Stimulated activated CD8-positive, alpha-beta memory T cell treated with anti-CD3 and anti-CD28 coated beads, Interleukin-4, amount 100 ng/mL, for 4 hours (primary cell): ENCODE results near the gene ELMO3.

Experiments
- DNase-seq, 2 donors: peaks; one replicate each; pipeline ENCODE4 v3.0.0-alpha.2; 2020; ENCODE audit warnings: low read depth in 2 of 2, low spot score in 1 of 2

Gene ELMO3

DNA sequence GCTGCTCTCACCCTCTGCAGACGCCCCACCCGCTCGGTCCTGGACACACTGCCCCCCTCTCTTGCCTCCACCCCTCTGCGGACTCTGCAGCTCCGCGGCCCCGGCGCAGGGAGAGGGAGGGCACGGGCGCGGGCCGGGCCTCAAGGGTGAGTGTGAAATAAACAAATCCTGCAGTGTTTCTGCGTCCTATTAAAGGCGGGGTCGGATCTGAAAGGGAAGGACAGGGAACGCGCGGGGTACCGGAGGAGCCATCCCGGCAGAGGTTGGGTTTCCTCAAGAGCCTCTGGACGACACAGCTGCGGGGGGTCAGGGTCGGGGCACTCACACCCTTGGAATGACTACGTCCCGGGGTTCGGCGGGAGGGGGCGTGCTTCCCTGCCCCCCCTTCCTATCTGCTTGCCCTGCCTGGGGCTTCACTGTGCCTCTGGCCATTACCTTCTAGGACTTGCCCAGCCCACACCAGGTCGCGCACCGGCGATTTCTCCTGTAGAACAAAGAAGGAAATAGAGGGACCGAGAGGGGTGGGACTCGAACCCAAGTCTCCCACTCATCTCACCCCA lies 34.9 kb upstream of the ELMO3 start:
- DNase-seq = no peak

DNA sequence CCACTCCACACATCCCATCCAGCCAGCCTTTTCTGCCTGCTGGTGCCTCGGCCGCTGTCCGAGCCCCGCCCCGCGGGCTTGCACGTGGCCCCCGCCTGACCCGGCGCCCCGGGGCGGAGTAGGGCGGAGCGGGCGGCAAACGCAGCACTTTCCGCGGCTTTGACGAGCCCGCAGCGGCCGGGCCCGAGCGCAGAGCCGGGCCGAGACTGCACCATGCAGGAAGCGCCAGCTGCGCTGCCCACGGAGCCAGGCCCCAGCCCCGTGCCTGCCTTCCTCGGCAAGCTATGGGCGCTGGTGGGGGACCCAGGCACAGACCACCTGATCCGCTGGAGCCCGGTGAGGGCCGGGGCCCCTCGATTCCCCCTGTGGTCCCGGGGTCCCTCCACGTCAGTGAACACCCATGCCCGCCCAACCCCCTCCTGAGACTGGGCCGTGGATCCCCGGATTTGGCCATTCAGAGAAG lies 34.3 kb upstream of the ELMO3 start, which contains the start of gene HSF4:
HSF4 (plus strand) TSS at position 147 of the 463 bp plus-strand sequence; CDS start at position 214, 67 bp downstream.
- DNase-seq = no peak

DNA sequence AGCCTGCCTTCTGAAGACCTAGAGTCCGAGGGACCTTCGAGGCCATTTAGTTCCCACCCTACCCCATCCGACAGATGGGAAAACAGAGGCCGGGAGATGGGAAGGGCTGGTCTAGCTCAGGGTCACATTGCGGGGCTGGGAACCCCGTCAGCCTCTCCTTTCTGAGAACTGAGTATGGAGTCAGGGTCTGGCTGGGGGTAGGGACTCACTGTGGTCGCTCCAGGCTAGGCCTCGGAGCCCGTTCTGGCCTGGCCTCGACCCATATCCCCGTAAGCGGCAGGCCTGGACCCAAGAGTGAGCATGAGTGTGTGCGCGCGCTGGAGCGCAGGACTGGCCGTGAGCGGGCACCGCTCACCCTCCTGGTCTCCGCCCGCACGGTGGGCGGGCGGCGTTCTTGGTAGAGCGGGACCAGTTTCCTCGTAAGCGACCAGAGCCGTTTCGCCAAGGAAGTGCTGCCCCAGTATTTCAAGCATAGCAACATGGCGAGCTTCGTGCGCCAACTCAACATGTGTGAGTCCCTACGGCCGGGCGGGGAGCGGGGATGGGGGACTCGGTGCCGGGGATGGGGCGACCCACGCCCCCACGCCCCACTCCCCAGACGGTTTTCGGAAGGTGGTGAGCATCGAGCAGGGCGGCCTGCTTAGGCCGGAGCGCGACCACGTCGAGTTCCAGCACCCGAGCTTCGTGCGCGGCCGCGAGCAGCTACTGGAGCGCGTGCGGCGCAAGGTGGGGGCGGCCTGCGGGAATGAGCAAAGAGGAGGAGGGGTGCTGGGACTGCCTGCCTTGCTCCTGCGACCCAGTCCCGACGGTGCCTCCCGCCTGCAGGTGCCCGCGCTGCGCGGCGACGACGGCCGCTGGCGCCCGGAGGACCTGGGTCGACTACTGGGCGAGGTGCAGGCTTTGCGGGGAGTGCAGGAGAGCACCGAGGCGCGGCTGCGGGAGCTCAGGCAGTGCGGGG lies 33.5 kb upstream of the ELMO3 start:
- DNase-seq = no peak

DNA sequence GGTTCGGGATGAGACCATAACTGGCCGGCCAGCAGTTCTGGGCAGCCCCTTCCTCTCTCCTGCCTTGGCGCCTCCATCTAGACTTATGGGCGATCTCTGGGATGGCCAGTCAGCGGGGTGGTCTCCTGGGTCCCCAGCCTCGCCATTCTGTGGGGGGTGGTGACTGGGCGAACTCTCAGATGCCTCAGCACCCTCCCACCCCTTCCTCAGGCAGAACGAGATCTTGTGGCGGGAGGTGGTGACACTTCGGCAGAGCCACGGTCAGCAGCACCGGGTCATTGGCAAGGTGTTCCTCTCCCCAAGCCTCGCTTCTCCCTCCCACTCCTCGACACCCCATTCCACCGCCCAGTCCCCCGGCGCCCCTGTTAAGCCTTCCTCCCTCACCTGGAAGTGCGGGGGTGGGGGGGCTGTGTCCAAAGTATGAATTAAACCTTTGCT lies 32.8 kb upstream of the ELMO3 start:
- DNase-seq = no peak

DNA sequence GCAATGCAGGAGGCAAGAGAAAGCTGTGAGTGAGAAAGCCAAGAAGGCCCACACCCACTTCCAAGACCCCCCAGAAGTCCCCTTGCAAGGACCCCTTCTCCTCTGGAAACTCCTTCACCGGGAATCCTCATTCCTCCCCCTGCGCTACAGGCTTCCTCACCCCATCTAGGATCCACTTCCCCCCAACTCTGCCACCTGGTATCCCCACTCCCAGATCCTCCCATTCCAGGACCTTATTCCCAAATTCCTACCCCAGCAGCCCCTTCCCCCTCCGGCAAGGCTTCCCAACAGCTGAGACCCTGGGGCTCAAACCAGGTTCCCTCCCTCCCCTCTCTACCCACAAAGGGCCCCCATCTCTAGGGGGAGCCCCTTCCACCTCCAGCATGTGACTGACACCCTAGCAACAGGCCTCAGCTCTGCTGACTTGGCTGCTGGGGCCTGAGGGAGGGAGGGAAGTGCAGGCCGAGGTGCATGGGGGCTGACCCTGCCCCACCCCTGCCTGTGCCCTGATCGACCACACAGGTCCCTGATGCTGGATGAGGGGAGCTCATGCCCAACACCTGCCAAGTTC lies 32.2 kb upstream of the ELMO3 start:
- no peak for DNase-seq

DNA sequence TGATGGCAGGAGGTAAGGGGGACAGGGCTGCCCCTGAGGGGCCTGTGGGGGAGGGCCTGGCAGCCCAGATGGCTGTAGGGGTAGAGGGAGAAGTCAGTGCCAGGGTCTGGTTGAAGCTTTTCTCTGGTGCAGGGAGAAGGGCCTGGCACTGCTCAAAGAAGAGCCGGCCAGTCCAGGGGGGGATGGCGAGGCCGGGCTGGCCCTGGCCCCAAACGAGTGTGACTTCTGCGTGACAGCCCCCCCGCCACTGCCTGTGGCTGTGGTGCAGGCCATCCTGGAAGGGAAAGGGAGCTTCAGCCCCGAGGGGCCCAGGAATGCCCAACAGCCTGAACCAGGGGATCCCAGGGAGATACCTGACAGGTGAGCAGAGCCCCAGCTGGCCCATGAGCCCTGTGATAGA lies 31.3 kb upstream of the ELMO3 start:
- DNase-seq = no peak

DNA sequence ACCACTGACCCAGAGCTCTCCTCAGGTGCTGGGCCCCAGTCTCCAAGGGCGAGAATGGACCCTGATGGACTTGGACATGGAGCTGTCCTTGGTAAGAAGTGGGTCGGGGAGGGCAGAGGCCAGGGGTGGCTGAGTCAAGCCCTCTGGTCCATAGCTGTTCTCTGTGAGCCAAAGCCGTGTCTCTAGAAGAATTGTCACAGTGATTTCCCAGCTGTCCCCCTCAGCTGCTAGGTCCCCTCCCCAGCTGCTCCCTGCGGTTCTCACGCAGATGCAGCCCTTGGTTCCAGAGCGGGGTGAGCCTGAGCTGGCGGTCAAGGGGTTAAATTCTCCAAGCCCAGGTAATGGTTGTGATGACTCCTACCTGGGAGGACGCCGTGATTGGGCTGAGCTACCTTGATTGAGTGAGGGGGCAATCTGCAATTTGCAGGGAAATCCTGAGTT lies 29.9 kb upstream of the ELMO3 start:
- no peak for DNase-seq

DNA sequence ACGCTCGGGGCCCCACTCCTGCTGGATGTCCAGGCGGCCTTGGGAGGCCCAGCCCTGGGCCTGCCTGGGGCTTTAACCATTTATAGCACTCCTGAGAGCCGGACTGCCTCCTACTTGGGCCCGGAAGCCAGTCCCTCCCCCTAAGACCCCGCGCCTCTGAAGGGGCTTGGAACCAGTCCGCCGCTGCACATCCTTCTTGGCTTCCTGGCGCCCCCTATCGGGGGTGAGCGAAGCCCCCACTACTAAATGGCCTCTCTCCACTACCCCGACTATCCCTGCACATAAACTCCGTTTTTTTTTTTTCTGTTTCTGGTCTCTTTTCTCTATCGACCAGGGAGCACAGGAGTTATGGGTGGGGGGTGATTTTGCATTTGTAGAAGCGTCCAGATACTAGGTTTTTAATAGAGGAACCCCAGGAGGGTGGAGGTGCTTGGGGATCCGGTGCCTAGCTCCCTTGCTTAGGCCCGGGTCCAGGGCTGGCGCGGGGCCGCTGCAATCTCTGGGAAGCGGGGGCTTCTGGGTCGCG lies 29.2 kb upstream of the ELMO3 start:
- DNase-seq = no peak

DNA sequence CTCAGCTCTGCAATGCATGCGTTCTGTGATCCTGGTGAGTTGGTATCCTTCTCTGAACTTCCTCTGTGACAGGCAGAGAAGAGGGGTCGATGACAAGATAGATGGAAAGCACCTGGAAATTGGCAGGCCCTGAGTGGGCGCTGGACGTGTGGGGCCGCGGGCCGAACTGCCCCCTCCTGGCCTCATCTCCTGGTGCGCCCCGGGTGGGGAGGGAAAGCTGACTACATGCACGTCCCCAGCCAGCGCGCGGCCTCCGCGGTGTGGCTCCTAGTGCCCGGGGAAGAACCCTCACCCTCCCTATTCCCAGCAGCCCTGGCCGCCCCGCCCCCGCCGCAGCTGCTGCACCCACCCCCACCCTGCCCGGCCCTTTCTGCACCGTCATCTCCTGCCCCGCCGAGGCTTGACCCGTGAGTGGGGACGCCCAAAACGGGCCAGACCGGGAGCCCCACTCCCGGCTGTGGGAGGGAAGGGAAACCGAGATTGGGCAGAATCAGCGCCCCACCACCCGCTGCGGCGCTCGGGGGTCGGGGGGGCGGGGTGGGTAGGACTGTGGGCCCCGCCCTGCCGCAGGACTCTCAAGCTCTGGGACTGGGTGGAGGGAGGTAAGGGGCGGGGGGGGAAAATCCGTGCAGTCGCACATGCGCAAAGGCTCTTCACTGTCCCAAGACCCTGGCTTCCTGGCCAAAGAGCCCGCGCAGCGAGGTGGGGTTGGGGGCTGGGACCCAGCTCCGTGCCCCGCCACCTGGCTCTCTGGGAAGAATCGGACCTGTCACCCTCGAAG lies 28.6 kb upstream of the ELMO3 start, which contains the start of gene NOL3:
NOL3 (plus strand) TSS at position 371 of the 781 bp plus-strand sequence.
- no peak for DNase-seq

DNA sequence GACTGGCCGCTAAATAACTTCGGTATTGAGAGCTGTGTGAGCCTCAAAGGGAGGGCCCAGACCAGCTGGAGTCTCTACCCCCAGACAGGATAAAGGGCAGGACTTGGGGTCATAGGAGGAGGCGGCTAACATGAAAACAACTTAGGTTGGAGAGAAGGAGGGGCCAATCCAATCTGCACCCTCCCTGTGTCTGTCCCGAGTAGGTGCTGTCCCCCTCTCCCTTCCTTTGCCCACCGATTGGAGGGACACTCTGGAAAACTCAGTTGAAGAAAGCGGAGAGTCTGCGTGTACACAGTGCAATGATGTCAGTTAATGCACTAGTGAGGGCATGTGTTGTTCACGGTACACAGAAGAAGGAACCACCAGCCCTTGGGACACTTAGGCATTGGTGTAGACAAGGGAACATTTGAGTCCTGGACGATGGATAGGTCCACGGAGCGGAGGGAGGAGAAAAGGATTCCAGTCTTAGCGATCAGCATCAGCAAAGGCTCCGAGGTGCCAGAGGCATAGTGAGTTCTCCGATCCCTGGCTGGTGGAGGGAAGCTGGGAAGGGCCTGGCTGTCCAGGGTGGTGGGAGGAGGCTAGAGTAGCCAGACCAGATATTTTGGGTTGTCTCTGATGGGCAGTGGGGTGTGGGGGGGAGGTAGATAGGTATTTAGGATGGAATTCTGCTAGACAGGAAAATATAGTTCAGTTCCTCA lies 27.8 kb upstream of the ELMO3 start:
- no peak for DNase-seq

DNA sequence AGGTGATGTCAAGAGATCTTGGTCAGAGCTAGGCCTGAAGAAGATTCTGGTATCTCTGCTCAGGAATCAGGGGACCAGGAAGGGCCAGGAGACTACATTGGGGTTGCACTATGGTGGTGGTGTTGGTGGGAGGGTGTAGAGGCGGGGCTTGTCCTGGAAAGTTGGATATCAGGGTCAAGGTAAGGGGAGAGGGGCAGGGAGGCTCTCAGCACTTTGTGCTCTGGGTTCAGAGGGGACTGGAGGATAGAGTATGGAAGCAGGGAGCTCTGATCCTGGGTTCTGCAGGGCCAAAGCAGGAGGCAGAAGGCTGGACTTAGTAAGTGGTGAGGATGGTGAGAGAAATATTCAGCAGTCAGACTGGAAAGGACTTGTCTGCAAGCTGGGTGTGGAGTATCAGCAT lies 25.6 kb upstream of the ELMO3 start:
- DNase-seq = no peak

DNA sequence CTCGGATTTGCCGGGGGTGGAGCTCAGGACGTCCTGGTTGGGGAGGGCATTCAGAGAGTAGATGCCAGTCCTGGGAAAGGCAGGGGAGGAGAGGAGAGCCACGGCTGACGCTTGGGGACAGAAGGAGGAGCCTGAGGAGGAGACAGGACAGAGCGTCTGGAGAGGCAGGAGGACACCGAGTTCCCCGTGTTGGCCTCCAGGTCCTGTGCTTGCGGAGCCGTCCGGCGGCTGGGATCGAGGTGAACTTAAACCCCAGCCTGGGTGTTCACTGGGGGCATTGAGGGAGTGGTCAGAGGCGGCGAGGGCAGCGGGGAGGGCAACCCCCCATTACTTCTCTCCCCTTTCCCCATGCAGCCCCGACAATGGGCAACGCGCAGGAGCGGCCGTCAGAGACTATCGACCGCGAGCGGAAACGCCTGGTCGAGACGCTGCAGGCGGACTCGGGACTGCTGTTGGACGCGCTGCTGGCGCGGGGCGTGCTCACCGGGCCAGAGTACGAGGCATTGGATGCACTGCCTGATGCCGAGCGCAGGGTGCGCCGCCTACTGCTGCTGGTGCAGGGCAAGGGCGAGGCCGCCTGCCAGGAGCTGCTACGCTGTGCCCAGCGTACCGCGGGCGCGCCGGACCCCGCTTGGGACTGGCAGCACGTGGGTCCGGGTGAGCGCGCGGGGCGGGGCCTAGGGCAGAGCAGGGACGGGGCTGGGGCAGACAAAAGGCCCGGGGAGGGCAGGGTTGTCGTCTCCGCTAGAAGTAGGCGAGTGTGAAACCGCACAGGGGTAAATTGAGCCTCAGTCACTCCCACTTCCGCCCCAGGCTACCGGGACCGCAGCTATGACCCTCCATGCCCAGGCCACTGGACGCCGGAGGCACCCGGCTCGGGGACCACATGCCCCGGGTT lies 24.9 kb upstream of the ELMO3 start:
- DNase-seq = no peak

DNA sequence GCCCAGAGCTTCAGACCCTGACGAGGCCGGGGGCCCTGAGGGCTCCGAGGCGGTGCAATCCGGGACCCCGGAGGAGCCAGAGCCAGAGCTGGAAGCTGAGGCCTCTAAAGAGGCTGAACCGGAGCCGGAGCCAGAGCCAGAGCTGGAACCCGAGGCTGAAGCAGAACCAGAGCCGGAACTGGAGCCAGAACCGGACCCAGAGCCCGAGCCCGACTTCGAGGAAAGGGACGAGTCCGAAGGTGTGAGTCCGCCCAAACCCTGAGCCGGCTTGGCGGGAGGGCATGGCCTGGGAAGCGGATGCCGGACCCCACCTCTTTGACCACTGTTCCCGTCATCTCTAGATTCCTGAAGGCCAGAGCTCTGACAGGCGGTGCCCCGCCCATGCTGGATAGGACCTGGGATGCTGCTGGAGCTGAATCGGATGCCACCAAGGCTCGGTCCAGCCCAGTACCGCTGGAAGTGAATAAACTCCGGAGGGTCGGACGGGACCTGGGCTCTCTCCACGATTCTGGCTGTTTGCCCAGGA lies 24.2 kb upstream of the ELMO3 start:
- DNase-seq = no peak

DNA sequence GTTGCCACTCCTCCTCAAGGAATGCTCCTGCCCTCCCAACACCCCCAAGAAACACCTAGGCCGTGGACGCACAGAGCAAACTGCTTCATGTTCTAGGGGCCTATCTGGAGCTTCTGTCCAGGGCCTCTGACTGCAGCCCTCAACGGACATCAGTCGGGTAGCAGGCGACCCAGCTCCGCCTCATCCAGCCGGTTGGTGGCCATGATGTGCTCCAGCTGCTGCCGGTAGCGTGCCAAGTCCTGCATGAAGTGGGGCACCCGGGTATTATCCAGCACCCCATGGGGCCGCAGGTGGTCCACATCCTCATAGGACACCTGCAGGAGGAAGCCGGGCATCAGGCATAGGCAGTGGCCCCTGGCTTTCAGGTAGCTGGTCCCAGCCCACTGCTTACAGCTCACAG lies 22.3 kb upstream of the ELMO3 start:
- no peak for DNase-seq

DNA sequence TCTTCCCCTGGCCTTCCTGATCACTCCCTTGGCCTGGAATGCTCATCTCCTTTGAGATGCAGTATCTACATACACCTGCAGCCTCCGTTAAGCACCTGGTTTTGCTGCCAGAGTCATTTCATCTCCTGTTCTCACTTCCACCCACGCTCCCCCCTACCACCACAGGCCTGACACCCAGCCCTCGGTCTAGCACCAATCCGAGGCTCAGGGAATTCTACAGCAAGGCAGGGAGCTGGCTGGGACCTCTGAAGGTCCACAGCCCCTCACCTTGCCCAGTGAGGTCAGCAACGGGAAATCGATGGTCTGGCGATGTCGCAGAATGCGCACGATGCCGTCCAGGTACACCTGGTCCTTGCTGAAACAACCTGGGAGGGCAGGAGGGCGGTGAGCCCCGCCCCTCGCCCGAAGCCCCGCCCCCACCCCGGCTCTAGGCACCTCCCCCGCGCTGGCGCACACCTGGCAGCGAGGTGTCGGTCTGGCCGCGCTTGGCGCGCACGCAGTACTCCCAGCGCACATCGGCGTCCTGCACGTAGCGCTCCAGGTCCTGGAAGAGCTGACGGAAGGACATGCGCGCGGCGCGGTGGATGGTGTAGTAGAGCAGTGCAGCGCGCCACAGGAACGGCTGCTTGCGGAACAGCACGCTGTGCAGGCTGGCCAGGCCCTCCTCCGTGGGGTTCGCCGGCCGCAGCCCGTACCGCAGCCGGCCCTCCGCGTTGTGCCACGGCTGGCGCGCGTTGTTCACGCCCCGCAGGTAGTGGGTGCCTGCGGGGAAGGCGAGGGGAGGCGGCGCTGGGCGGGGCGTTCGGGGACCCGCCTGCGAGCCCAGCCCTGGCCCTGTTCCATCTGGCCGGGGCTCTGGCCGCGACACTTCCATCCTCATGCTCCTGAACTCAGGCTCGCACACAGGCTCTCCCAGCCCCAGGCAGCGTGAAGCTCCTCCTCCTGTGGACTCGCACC lies 20.9 kb upstream of the ELMO3 start:
- DNase-seq = no peak

DNA sequence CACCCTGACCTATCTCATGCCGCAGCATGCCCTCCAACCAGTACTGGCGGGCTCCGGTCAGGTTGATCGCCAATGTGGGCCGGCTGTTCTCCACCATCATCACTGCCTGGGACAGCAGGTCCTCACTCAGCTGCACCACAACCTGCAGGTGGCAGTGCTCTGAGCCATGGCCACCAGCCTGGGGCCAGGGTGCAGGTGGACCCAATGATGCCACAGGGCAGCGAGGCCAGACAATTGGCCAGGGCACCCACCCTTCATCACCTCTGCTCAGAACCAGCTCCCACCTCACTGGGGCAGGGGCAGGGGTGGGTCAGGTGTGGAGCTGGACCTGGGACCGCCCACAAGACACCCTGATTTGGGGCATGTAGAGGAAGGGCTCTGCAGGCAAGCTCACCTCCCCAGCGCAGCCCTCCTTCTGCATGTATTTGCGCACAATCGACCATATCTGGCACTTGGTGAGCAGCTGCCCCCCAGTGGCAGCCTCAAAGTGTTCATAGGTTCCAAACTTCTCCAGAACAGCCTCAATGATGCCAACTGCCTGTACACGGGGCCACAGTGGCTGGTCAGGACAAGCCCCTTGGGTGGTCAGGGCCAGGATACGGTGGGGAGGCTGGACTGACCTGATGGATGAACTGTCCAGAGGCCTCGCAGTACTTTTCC lies 19.4 kb upstream of the ELMO3 start:
- DNase-seq = no peak

DNA sequence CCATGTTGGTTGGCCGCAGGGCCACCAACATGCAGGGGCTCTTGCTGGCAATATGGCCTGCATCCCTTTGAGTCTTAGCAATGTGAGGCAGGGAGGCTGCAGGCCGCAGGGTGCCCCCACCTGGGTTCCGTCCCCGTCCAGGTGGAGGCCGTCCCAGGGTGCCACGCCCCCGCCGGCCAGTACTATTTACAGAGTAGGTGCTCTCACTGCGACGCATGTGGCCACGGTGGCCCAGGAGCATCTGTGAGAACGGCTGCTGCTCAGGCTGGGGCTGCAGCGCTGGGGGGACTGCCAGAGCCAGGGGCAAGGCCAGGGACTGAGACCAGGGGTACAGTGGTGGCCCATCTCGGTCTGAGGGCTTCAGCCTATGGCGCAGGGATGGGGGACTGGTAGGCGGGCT lies 18.8 kb upstream of the ELMO3 start:
- no peak for DNase-seq
